H9 (cell line): ENCODE results near the gene SSTR3. TPM values are rescaled to one million over a fixed set of nuclear protein-coding genes. Genes with fewer than 3 reads are reported as not detected.
A peak's percentile ranks its signal among the peaks of the same experiment; 100 is the strongest.

Source experiments
- DNase-seq: peaks from one replicate; pipeline ENCODE4 v3.0.0-alpha.2; 2017
- H2AFZ ChIP-seq: one replicate; pipeline ENCODE4 v1.6.1; 2013; ENCODE audit warnings: mild to moderate bottlenecking, low read length, control low read depth, moderate library complexity
- H2AK5ac ChIP-seq: 2 replicates; pipeline ENCODE4 v1.6.1; 2013; ENCODE audit warnings: low read length, control low read depth, mixed read lengths; ENCODE audit not compliant: insufficient read length
- H2BK120ac ChIP-seq: one replicate; pipeline ENCODE4 v1.6.1; 2013; ENCODE audit warnings: low read depth, mild to moderate bottlenecking, low read length, control low read depth, inconsistent platforms; ENCODE audit not compliant: poor library complexity, severe bottlenecking
- H2BK12ac ChIP-seq: 2 replicates; pipeline ENCODE4 v1.6.1; 2013; ENCODE audit warnings: low read length, control low read depth, mixed read lengths, low read depth; ENCODE audit not compliant: insufficient read length
- H2BK15ac ChIP-seq: 2 replicates; pipeline ENCODE4 v1.6.1; 2013; ENCODE audit warnings: low read depth, low read length, control low read depth
- H2BK20ac ChIP-seq: one replicate; pipeline ENCODE4 v1.6.1; 2013; ENCODE audit warnings: low read depth, mild to moderate bottlenecking, low read length, control low read depth, inconsistent platforms; ENCODE audit not compliant: poor library complexity, severe bottlenecking
- H2BK5ac ChIP-seq: 2 replicates; pipeline ENCODE4 v1.6.1; 2013; ENCODE audit warnings: low read length, control low read depth, mixed read lengths; ENCODE audit not compliant: insufficient read length
- H3K14ac ChIP-seq: 2 replicates; pipeline ENCODE4 v1.6.1; 2013; ENCODE audit warnings: low read length, control low read depth; ENCODE audit not compliant: insufficient read depth
- H3K18ac ChIP-seq: 2 replicates; pipeline ENCODE4 v1.6.1; 2013; ENCODE audit warnings: low read depth, mild to moderate bottlenecking, mixed read lengths, low read length, control low read depth; ENCODE audit not compliant: insufficient read length
- H3K23ac ChIP-seq: 2 replicates; pipeline ENCODE4 v1.6.1; 2013; ENCODE audit warnings: low read length, control low read depth, mixed read lengths, low read depth; ENCODE audit not compliant: insufficient read length
- H3K23me2 ChIP-seq: 2 replicates; pipeline ENCODE4 v1.6.1; 2013; ENCODE audit warnings: low read depth, mild to moderate bottlenecking, mixed read lengths, low read length, control low read depth; ENCODE audit not compliant: insufficient read length, poor library complexity, severe bottlenecking
- H3K27ac ChIP-seq: 2 replicates; pipeline ENCODE4 v1.5.1; 2013; ENCODE audit warnings: low read length, control low read depth, mixed read lengths, low read depth; ENCODE audit not compliant: insufficient read length
- H3K27me3 ChIP-seq: 2 replicates; pipeline ENCODE4 v1.6.1; 2013; ENCODE audit warnings: low read length, control low read depth, inconsistent platforms; ENCODE audit not compliant: insufficient read depth
- H3K4ac ChIP-seq: 2 replicates; pipeline ENCODE4 v1.6.1; 2013; ENCODE audit warnings: low read depth, mild to moderate bottlenecking, control low read depth, inconsistent platforms, low read length, moderate library complexity
- H3K4me1 ChIP-seq: 2 replicates; pipeline ENCODE4 v1.6.1; 2013; ENCODE audit warnings: low read length, control low read depth, inconsistent platforms; ENCODE audit not compliant: insufficient read depth
- H3K4me2 ChIP-seq: 2 replicates; pipeline ENCODE4 v1.6.1; 2013; ENCODE audit warnings: low read length, control low read depth, mixed read lengths; ENCODE audit not compliant: insufficient read length, insufficient read depth
- H3K56ac ChIP-seq: 2 replicates; pipeline ENCODE4 v1.6.1; 2013; ENCODE audit warnings: low read depth, mild to moderate bottlenecking, mixed read lengths, low read length, control low read depth; ENCODE audit not compliant: insufficient read length
- H3K79me1 ChIP-seq: 2 replicates; pipeline ENCODE4 v1.6.1; 2013; ENCODE audit warnings: low read depth, mild to moderate bottlenecking, moderate library complexity, low read length, control low read depth, inconsistent platforms; ENCODE audit not compliant: insufficient read depth, poor library complexity, severe bottlenecking
- H3K79me2 ChIP-seq: 2 replicates; pipeline ENCODE4 v1.6.1; 2013; ENCODE audit warnings: low read length, control low read depth, inconsistent platforms; ENCODE audit not compliant: insufficient read depth
- H3K9ac ChIP-seq: 2 replicates; pipeline ENCODE4 v1.6.1; 2013; ENCODE audit warnings: low read length, control low read depth, mixed read lengths; ENCODE audit not compliant: insufficient read length; ENCODE audit errors: extremely low read depth
- H3K9me3 ChIP-seq: one replicate; pipeline ENCODE4 v1.6.1; 2013; ENCODE audit warnings: low read depth, low read length, inconsistent platforms; ENCODE audit not compliant: control insufficient read depth
- H3T11ph ChIP-seq: one replicate; pipeline ENCODE4 v1.6.1; 2013; ENCODE audit warnings: mild to moderate bottlenecking, low read length, control low read depth, inconsistent platforms
- H4K20me1 ChIP-seq: one replicate; pipeline ENCODE4 v1.6.1; 2013; ENCODE audit not compliant: control insufficient read depth, insufficient read length, insufficient read depth
- H4K5ac ChIP-seq: 2 replicates; pipeline ENCODE4 v1.6.1; 2013; ENCODE audit warnings: low read depth, mild to moderate bottlenecking, mixed read lengths, low read length, control low read depth; ENCODE audit not compliant: insufficient read length
- H4K8ac ChIP-seq: replicated peaks from 2 replicates; pipeline ENCODE4 v1.6.1; 2013; ENCODE audit warnings: low read length, control low read depth, mixed read lengths, low read depth; ENCODE audit not compliant: insufficient read length
- H4K91ac ChIP-seq: 2 replicates; pipeline ENCODE4 v1.6.1; 2013; ENCODE audit warnings: low read depth, mild to moderate bottlenecking, moderate library complexity, mixed read lengths, low read length, control low read depth; ENCODE audit not compliant: insufficient read length
- H3K27ac Mint-ChIP-seq, 3 experiments: 2 replicates in 2 of 3; 3 replicates in 1 of 3; pipeline ENCODE4 v1.8.0; 2020 to 2021; ENCODE audit warnings: mixed read lengths in 3 of 3, mild to moderate bottlenecking in 1 of 3, moderate library complexity in 1 of 3
- H3K27me3 Mint-ChIP-seq: 2 replicates; pipeline ENCODE4 v1.8.0; 2021; ENCODE audit warnings: low read depth, mild to moderate bottlenecking, moderate library complexity, mixed read lengths
- H3K36me3 Mint-ChIP-seq, 3 experiments: 2 replicates in 2 of 3; 3 replicates in 1 of 3; pipeline ENCODE4 v1.8.0; 2020 to 2021; ENCODE audit warnings: low read depth in 3 of 3, mixed read lengths in 3 of 3; ENCODE audit not compliant: insufficient read depth in 1 of 3
- H3K4me1 Mint-ChIP-seq, 2 experiments: 2 replicates each; pipeline ENCODE4 v1.8.0; 2020; ENCODE audit warnings: mixed read lengths in 2 of 2
- H3K4me3 Mint-ChIP-seq, 2 experiments: 2 replicates in 1 of 2; 3 replicates in 1 of 2; pipeline ENCODE4 v1.8.0; 2020 to 2021; ENCODE audit warnings: mild to moderate bottlenecking in 2 of 2, mixed read lengths in 2 of 2, moderate library complexity in 1 of 2
- H3K9me3 Mint-ChIP-seq, 2 experiments: 2 replicates in 1 of 2; 3 replicates in 1 of 2; pipeline ENCODE4 v1.8.0; 2020; ENCODE audit warnings: mild to moderate bottlenecking in 2 of 2, mixed read lengths in 2 of 2, moderate library complexity in 1 of 2
- WGBS: extraction: QIAGEN DNeasy Blood & Tissue Kit; methylation state at CpG from one replicate; pipeline ENCODE4 v1.1.7; 2013; ENCODE audit warnings: missing lambda C conversion rate, low lambda C conversion rate, mixed read lengths; ENCODE audit not compliant: insufficient read length; ENCODE audit errors: extremely low coverage; 5-methylcytosine and 5-hydroxymethylcytosine counted together
- total RNA-seq: library from RNA; stranded (reverse); gene quantifications from 2 replicates; pipeline ENCODE4 v1.2.1, GENCODE V29; 2021
- TF ChIP-seq, protein P1 (sequence below): fragments of 200-600 bp; sonication (generic); conservative IDR thresholded peaks from 3 replicates; pipeline ENCODE4 v1.8.0; 2021; ENCODE audit warnings: antibody characterized with exemption, mild to moderate bottlenecking

SSTR3 gene
- total RNA-seq, 1 experiment from 2014 or later: 0.68 TPM

DNA sequence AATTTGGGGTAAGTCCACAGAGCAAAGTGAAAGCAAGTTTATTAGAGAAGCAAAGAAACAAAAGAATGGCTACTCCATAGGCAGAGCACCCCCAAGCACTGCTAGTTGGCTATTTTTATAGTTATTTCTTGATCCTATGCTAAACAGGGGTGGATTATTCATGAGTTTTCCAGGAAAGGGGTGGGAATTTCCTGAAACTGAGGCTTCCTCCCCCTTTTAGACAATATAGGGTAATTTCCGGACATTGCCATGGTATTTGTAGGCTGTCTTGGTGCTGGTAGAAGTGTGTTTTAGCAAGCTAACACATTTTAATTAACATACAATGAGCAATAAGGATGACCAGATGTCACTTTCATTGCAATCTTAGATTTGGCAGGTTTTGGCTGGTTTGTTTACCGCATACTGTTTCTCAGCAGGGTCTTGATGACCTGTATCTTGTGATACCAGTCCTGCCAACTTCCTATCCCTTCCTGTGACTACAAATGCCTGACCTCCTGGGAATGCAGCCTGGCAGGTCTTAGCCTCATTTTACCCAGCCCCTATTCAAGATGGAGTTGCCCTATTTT is 23.3 kb downstream of the SSTR3 start:
- TF ChIP-seq, protein P1, sequence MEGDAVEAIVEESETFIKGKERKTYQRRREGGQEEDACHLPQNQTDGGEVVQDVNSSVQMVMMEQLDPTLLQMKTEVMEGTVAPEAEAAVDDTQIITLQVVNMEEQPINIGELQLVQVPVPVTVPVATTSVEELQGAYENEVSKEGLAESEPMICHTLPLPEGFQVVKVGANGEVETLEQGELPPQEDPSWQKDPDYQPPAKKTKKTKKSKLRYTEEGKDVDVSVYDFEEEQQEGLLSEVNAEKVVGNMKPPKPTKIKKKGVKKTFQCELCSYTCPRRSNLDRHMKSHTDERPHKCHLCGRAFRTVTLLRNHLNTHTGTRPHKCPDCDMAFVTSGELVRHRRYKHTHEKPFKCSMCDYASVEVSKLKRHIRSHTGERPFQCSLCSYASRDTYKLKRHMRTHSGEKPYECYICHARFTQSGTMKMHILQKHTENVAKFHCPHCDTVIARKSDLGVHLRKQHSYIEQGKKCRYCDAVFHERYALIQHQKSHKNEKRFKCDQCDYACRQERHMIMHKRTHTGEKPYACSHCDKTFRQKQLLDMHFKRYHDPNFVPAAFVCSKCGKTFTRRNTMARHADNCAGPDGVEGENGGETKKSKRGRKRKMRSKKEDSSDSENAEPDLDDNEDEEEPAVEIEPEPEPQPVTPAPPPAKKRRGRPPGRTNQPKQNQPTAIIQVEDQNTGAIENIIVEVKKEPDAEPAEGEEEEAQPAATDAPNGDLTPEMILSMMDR: no peak
- Histone ChIP-seq H3K14ac (no peak overlapping the region), H3K27me3 (no peaks in the 10 kb centered on the region), H3K4ac (no peak overlapping the region), H3K4me1 (peaks cover 5% of the 10 kb centered on the region), H4K20me1 (no peaks in the 10 kb centered on the region), H2BK20ac (no peak overlapping the region), H4K5ac (no peak overlapping the region), H3K18ac (no peak overlapping the region), H2BK120ac (no peak overlapping the region), H4K91ac (no peak overlapping the region), H3K27ac (peak overlapping the region; percentile 9), H3K23ac (no peak overlapping the region), H2BK15ac (no peak overlapping the region), H3K79me1 (no peaks in the 10 kb centered on the region), H2BK12ac (no peak overlapping the region), H2BK5ac (no peak overlapping the region), H4K8ac (no peak overlapping the region), H3K9ac (no peak overlapping the region), H3K4me2 (peak overlapping the region; percentile 60), H3K9me3 (peaks cover 5% of the 10 kb centered on the region), H2AK5ac (no peak overlapping the region), H3K79me2 (no peaks in the 10 kb centered on the region), H3T11ph (no peak overlapping the region), H3K56ac (no peak overlapping the region), H3K23me2 (peaks cover 9% of the 10 kb centered on the region), H2AFZ (no peak overlapping the region)
- Mint-ChIP-seq H3K27me3 (no peaks in the 10 kb centered on the region; the same call in 1 of the 2 replicates), H3K36me3 (peaks cover 17 to 29% (median 19%) of the 10 kb centered on the region in 3 experiments), H3K27ac (peak overlapping the region; percentile 80 to 93 (median 85); a peak in 6 of 7 replicates), H3K4me1 (peaks cover 29 to 37% of the 10 kb centered on the region in 2 experiments), H3K9me3 (peaks cover 16 to 22% of the 10 kb centered on the region in 2 experiments), H3K4me3 (peak overlapping the region; percentile 62 to 77; a peak in 4 of 5 replicates)
- no CpG with 5 or more reads among the region's 2 CpGs for WGBS
- no peak for DNase-seq
